ENCODE data around the gene DLX3. TPM values are rescaled to one million over a fixed set of nuclear protein-coding genes. Genes with fewer than 3 reads are reported as not detected.

The DLX3 gene
- total RNA-seq, 1 experiment from 2014 or later = 1.2 TPM

GRCh38 chr17:49992933-49993422, 2.0 kb downstream of the DLX3 start:
- Histone ChIP-seq H2BK15ac (ENCODE audit: low read depth, low read length) (no peak overlapping the region), H4K91ac (ENCODE audit: insufficient read length, low read depth, low read length) (no peak overlapping the region), H4K5ac (ENCODE audit: insufficient read length, low read depth, low read length) (no peak overlapping the region), H3K4me2 (ENCODE audit: insufficient read depth, insufficient read length, low read length) (peak overlapping the region; percentile 60), H3K56ac (ENCODE audit: insufficient read length, low read depth, low read length) (no peak overlapping the region), H2BK12ac (ENCODE audit: insufficient read length, low read depth, low read length) (no peak overlapping the region), H3K4me1 (ENCODE audit: insufficient read depth, low read length) (no peaks in the 10 kb centered on the region; the same call in 1 of the 2 replicates), H2AFZ (ENCODE audit: low read length) (no peak overlapping the region), H4K20me1 (ENCODE audit: control insufficient read depth, insufficient read depth, insufficient read length) (peaks cover 5% of the 10 kb centered on the region), H3K18ac (ENCODE audit: insufficient read length, low read depth, low read length) (no peak overlapping the region), H3K79me2 (ENCODE audit: insufficient read depth, low read length) (no peaks in the 10 kb centered on the region), H3T11ph (ENCODE audit: low read length) (no peak overlapping the region), H4K8ac (replicated peaks; ENCODE audit: insufficient read length, low read depth, low read length) (no peak overlapping the region), H3K9me3 (ENCODE audit: control insufficient read depth, low read depth, low read length) (no peaks in the 10 kb centered on the region), H3K14ac (ENCODE audit: insufficient read depth, low read length) (no peak overlapping the region), H3K4ac (ENCODE audit: low read depth, low read length) (no peak overlapping the region), H2BK120ac (ENCODE audit: low read depth, low read length, poor library complexity, severe bottlenecking) (no peak overlapping the region), H3K23ac (ENCODE audit: insufficient read length, low read depth, low read length) (no peak overlapping the region), H3K23me2 (ENCODE audit: insufficient read length, low read depth, low read length, poor library complexity, severe bottlenecking) (peaks cover 11% of the 10 kb centered on the region), H2AK5ac (ENCODE audit: insufficient read length, low read length) (no peak overlapping the region), H3K27me3 (ENCODE audit: insufficient read depth, low read length) (peaks cover 63% of the 10 kb centered on the region), H2BK5ac (ENCODE audit: insufficient read length, low read length) (no peak overlapping the region), H3K79me1 (ENCODE audit: insufficient read depth, low read depth, low read length, poor library complexity, severe bottlenecking) (no peaks in the 10 kb centered on the region), H3K9ac (ENCODE audit: extremely low read depth, insufficient read length, low read length) (no peak overlapping the region), H2BK20ac (ENCODE audit: low read depth, low read length, poor library complexity, severe bottlenecking) (no peak overlapping the region), H3K27ac (ENCODE audit: insufficient read length, low read depth, low read length) (no peak overlapping the region)
- peaks cover 6 to 10% of the 10 kb centered on the region in 2 experiments; a peak in 4 of 5 replicates for H3K9me3 Mint-ChIP-seq
- no peak for TF ChIP-seq CTCF (conservative IDR thresholded peaks at IDR 0.05)
- no CpG with 5 or more reads among the region's 23 CpGs for WGBS (ENCODE audit: extremely low coverage, insufficient read length, low lambda C conversion rate)
- peaks cover 97% of the 10 kb centered on the region for H3K27me3 Mint-ChIP-seq (ENCODE audit: low read depth)
- DNase-seq = no peak
- H3K27ac Mint-ChIP-seq = no peak overlapping the region
- H3K4me1 Mint-ChIP-seq = peaks cover 26 to 43% of the 10 kb centered on the region in 2 experiments
- H3K4me3 Mint-ChIP-seq = peak overlapping the region; percentile 55 to 72
- peaks cover 0 to 3% (median 2%) of the 10 kb centered on the region in 3 experiments; a peak in 3 of 7 replicates for H3K36me3 Mint-ChIP-seq (ENCODE audit: insufficient read depth in 1 of 3, low read depth in 3 of 3)
